K562 (cell line): Measurements from ENCODE around the gene CBFA2T2. TPM values are rescaled to one million over a fixed set of nuclear protein-coding genes. Genes with fewer than 3 reads are reported as not detected.
A peak's percentile ranks its signal among the peaks of the same experiment; 100 is the strongest.
"Not testable (repeated sequence)": the region's sequence is repeated elsewhere in the genome, so short reads cannot be mapped to it uniquely, and the experiment has no call there.

Experiments
- DMBX1 ChIP-seq: fragments of 250-450 bp; sonication (Bioruptor Pico); IDR thresholded peaks from 2 replicates; pipeline ENCODE4 v1.8.0; 2022; ENCODE audit warnings: inconsistent platforms, mild to moderate bottlenecking, moderate library complexity, borderline replicate concordance
- polyA plus RNA-seq, 8 experiments: library from polyadenylated mRNA; depleted of rRNA in 4 of 8; stranded (reverse) in 5 of 8; unstranded in 3 of 8; fragments of >200 nt; fragmentation: Nextera tagmentation in 2 of 8; fragmentation: Illumina TruSeq in 1 of 8; extraction: Ambion mirVana in 2 of 8; extraction: Trizol in 1 of 8; gene quantifications; 2 replicates each; pipeline versions ENCODE4 v1.2.1 to v1.2.3, GENCODE V29; 2011 to 2014; ENCODE audit warnings: inconsistent platforms in 1 of 8, missing spikeins in 1 of 8
- total RNA-seq, 7 experiments: library from RNA; depleted of rRNA in 6 of 7; stranded (reverse); fragments of >200 nt in 6 of 7; fragmentation: Illumina TruSeq in 2 of 7; extraction: Trizol in 2 of 7; gene quantifications; 2 replicates each; pipeline versions ENCODE4 v1.2.1 to v1.2.3, GENCODE V29; 2011 to 2021; ENCODE audit warnings: low replicate concordance in 1 of 7
- TF ChIP-seq, protein P1 (sequence below), 2 experiments: fragments of 450-650 bp in 1 of 2; sonication (generic) in 1 of 2; formaldehyde crosslinking in 1 of 2; IDR thresholded peaks; 2 replicates each; pipeline versions ENCODE4 v1.7.1 to v1.9.0; 2016 to 2022; ENCODE audit warnings: inconsistent platforms in 1 of 2, mild to moderate bottlenecking in 1 of 2, missing genetic modification reagents in 1 of 2

CBFA2T2 gene
- total and polyA plus RNA-seq, 9 of the 15 experiments (the other 6 are each of a cell fraction or from before 2014, with no cell fraction given), result 0.27 to 9.6 (median 5.8) TPM

DNA sequence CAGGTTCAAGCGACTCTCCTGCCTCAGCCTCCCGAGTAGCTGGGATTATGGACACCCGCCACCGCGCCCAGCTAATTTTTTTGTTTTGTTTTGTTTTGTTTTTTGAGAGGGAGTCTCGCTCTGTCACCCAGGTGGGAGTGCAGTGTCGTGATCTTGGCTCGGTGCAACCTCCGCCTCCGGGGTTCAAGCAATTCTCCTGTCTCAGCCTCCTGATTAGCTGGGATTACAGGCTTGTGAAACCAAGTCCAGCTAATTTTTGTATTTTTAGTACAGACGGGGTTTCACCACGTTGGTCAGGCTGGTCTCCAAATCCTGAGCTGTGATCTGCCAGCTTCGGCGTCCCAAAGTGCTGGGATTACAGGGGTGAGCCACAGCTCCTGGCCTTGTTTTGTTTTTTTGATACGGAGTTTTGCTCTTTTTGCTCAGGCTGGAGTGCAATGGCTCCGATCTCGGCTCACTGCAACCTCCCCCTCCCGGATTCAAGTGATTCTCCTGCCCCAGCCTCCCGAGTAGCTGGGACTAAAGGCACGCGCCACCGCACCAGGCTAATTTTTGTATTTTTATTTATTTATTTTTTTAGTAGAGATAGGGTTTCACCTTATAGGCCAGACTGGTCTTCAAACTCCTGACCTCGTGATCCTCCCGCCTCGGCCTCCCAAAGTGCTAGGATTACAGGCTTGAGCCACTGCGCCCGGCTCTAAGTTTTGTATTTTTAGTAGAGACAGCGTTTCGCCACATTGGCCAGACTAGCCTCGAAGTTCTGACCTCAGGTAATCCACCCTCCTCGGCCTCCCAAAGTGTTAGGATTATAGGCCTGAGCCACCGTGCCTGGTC, 1.0 kb upstream of the CBFA2T2 start (continued):
- TF ChIP-seq, protein P1, sequence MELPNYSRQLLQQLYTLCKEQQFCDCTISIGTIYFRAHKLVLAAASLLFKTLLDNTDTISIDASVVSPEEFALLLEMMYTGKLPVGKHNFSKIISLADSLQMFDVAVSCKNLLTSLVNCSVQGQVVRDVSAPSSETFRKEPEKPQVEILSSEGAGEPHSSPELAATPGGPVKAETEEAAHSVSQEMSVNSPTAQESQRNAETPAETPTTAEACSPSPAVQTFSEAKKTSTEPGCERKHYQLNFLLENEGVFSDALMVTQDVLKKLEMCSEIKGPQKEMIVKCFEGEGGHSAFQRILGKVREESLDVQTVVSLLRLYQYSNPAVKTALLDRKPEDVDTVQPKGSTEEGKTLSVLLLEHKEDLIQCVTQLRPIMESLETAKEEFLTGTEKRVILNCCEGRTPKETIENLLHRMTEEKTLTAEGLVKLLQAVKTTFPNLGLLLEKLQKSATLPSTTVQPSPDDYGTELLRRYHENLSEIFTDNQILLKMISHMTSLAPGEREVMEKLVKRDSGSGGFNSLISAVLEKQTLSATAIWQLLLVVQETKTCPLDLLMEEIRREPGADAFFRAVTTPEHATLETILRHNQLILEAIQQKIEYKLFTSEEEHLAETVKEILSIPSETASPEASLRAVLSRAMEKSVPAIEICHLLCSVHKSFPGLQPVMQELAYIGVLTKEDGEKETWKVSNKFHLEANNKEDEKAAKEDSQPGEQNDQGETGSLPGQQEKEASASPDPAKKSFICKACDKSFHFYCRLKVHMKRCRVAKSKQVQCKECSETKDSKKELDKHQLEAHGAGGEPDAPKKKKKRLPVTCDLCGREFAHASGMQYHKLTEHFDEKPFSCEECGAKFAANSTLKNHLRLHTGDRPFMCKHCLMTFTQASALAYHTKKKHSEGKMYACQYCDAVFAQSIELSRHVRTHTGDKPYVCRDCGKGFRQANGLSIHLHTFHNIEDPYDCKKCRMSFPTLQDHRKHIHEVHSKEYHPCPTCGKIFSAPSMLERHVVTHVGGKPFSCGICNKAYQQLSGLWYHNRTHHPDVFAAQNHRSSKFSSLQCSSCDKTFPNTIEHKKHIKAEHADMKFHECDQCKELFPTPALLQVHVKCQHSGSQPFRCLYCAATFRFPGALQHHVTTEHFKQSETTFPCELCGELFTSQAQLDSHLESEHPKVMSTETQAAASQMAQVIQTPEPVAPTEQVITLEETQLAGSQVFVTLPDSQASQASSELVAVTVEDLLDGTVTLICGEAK (IDR thresholded peaks at IDR 0.05), result peak; percentile 50; the same call in 1 of the 2 replicates
- TF ChIP-seq, protein P1 (CRISPR knock-in tag; IDR thresholded peaks at IDR 0.05), result not testable (repeated sequence)
- 0 out of 2 replicates have a peak, but pooled peaks have one; percentile 14 for TF ChIP-seq DMBX1
